ENCODE data around the gene TSPEAR. TPM values are rescaled to one million over a fixed set of nuclear protein-coding genes. Genes with fewer than 3 reads are reported as not detected.

TSPEAR gene
- total RNA-seq, 4 donors from 2014 or later: 0.21 to 1.3 (median 0.69) TPM

GRCh38 chr21:44614961-44615391 is 96.4 kb downstream of the TSPEAR start:
- Histone ChIP-seq H3K36me3 (no peaks in the 10 kb centered on the region), H3K4me1 (no peaks in the 10 kb centered on the region), H3K27me3 (no peaks in the 10 kb centered on the region), H3K27ac (no peak overlapping the region), H3K9me3 (no peaks in the 10 kb centered on the region), H3K4me3 (replicated peaks in 1 of 3) (no peak overlapping the region)
- 91 to 93% methylated on average over 28 of the region's 28 CpGs for WGBS, 2 donors
- TF ChIP-seq CTCF (IDR thresholded peaks at IDR 0.05) (no peak), POLR2A (IDR thresholded peaks at IDR 0.05) (no peak)
- intact Hi-C loops (cut with DNase I): no loop called here
- no peak for DNase-seq

- DNase-seq: no peak
- H3K27me3 ChIP-seq: no peaks in the 10 kb centered on the region
- H3K9me3 ChIP-seq: no peaks in the 10 kb centered on the region
- intact Hi-C loops (cut with DNase I): no loop called here
- no peaks in the 10 kb centered on the region for H3K36me3 ChIP-seq
- no peak overlapping the region for H3K27ac ChIP-seq
- no peak for TF ChIP-seq POLR2A (IDR thresholded peaks at IDR 0.05)
- no peak for TF ChIP-seq CTCF (IDR thresholded peaks at IDR 0.05)
- H3K4me1 ChIP-seq: no peaks in the 10 kb centered on the region
- 81 to 86% methylated on average over 18 to 20 of the region's 20 CpGs for WGBS, 2 donors
- no peak overlapping the region for H3K4me3 ChIP-seq (replicated peaks in 1 of 3)
These were observed 97.2 kb downstream of the TSPEAR start for GRCh38 chr21:44614161-44614631.

GRCh38 chr21:44613386-44614155 is 97.8 kb downstream of the TSPEAR start:
- H3K27me3 ChIP-seq: no peaks in the 10 kb centered on the region
- WGBS, 2 donors: 92 to 96% methylated on average over 12 to 20 of the region's 26 CpGs
- no peak overlapping the region for H3K4me3 ChIP-seq (replicated peaks in 1 of 3)
- H3K36me3 ChIP-seq: no peaks in the 10 kb centered on the region
- DNase-seq: no peak
- no peaks in the 10 kb centered on the region for H3K4me1 ChIP-seq
- no peak for TF ChIP-seq CTCF (IDR thresholded peaks at IDR 0.05)
- TF ChIP-seq POLR2A (IDR thresholded peaks at IDR 0.05): no peak
- H3K9me3 ChIP-seq: no peaks in the 10 kb centered on the region
- no peak overlapping the region for H3K27ac ChIP-seq
- intact Hi-C loops (cut with DNase I): no loop called here

- Histone ChIP-seq H3K27me3 (no peaks in the 10 kb centered on the region), H3K27ac (no peak overlapping the region), H3K4me3 (replicated peaks in 1 of 3) (no peak overlapping the region), H3K4me1 (no peaks in the 10 kb centered on the region), H3K9me3 (no peaks in the 10 kb centered on the region), H3K36me3 (no peaks in the 10 kb centered on the region)
- TF ChIP-seq POLR2A (IDR thresholded peaks at IDR 0.05) (no peak), CTCF (IDR thresholded peaks at IDR 0.05) (no peak)
- DNase-seq: no peak
- 86 to 89% methylated on average over 13 of the region's 13 CpGs for WGBS, 2 donors
- intact Hi-C loops (cut with DNase I): no loop called here
These were observed 98.6 kb downstream of the TSPEAR start for GRCh38 chr21:44612669-44613229.

GRCh38 chr21:44612029-44612486 is 99.3 kb downstream of the TSPEAR start, which contains the start of gene KRTAP10-8:
Gene KRTAP10-8, plus strand, starts transcription at chr21:44612079. Its CDS starts 22 bp downstream, at chr21:44612101.
- no peak within 1 kb of the TSS for H3K27ac ChIP-seq
- intact Hi-C loops (cut with DNase I): no loop called here
- H3K27me3 ChIP-seq: no peaks in the 10 kb centered on the region
- H3K36me3 ChIP-seq: no peaks in the 10 kb centered on the region
- no peaks in the 10 kb centered on the region for H3K9me3 ChIP-seq
- TF ChIP-seq POLR2A (IDR thresholded peaks at IDR 0.05) (no peak), CTCF (IDR thresholded peaks at IDR 0.05) (no peak)
- no peaks in the 10 kb centered on the region for H3K4me1 ChIP-seq
- no peak within 1 kb of the TSS for H3K4me3 ChIP-seq (replicated peaks in 1 of 3)
- no peak for DNase-seq
- WGBS, 2 donors: 82 to 92% methylated on average over 5 to 6 of the region's 8 CpGs

All from thyroid gland (tissue), 4 donors.